AG04450 (cell line): ENCODE data around the gene HOXA5. TPM values are rescaled to one million over a fixed set of nuclear protein-coding genes. Genes with fewer than 3 reads are reported as not detected.

Experiments used
- CTCF ChIA-PET: fragments of 300-600, 350-600 bp; formaldehyde crosslinking; extraction: SDS; loops from one replicate; lab custom pipeline; 2022; ENCODE audit warnings: antibody characterized with exemption, inconsistent platforms; lab: Charles Lee
- POLR2A ChIA-PET: fragments of 350-600 bp; formaldehyde crosslinking; extraction: SDS; loops from one replicate; lab custom pipeline; 2021; ENCODE audit warnings: antibody characterized with exemption, inconsistent platforms; lab: Yijun Ruan, JAX
- DNase-seq: peaks from one replicate; pipeline ENCODE4 v3.0.0-alpha.2; 2011; ENCODE audit warnings: low read depth, low spot score
- H3K27ac ChIP-seq: one replicate; pipeline ENCODE4 v1.5.1; 2012; ENCODE audit warnings: low read depth, low read length, control low read depth
- H3K27me3 ChIP-seq: one replicate; pipeline ENCODE4 v1.6.0; 2012; ENCODE audit warnings: low read length; ENCODE audit not compliant: control insufficient read depth, insufficient read depth
- H3K4me3 ChIP-seq: 2 replicates; pipeline ENCODE4 v1.5.1; 2011; ENCODE audit warnings: mild to moderate bottlenecking, low read depth, low read length, control low read depth
- H3K9me3 ChIP-seq: 2 replicates; pipeline ENCODE4 v1.5.1; 2012; ENCODE audit warnings: low read length; ENCODE audit not compliant: control insufficient read depth, insufficient read depth
- polyA plus RNA-seq: library from polyadenylated mRNA; depleted of rRNA; stranded (reverse); fragments of >200 nt; gene quantifications from 2 replicates; pipeline ENCODE4 v1.2.3, GENCODE V29; 2011
- TF ChIP-seq, protein P1 (sequence below): IDR thresholded peaks from 2 replicates; pipeline ENCODE4 v1.5.1; 2011; ENCODE audit warnings: low read depth, low read length, control low read depth, inconsistent platforms

Gene HOXA5
- polyA plus RNA-seq, 1 experiment: 51.0 TPM

DNA sequence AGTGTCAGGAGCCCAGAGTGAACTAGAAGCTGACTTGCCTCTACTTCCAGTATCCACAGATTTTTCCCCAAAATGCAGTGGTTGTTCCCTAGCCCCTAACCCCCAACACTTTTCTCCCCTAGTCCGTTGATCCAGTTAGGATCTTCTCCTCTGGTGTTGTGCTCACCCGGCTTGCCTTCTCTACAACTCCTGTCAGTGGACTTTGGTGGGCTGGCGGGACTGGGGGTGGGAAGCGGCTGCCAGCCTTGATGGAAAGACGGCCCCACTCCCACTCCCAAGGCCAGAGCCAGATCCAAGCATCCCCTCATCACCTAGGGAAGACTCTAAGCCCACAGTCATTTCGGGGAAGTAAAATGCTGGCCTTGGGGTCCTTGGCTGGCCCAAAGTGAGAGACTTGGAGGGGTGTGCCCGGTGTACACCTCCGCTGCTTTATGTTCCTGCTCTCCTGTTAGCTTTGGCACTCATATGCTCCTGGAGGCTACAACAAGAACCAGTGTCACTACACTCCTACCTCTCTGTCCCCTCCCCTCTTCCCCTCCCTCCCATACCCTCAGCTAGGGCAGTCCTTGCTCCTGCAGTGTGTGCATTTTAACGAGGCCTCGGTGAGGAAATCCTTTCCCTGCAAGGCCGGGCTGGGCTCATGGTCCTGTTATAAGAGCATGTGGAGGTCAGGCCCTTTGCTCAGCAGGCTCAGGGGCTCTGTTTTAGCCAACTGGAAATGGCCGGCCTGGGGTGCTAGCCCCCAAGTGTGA lies 31.6 kb upstream of the HOXA5 start:
- Histone ChIP-seq H3K4me3 (no peak overlapping the region), H3K9me3 (peaks cover 11% of the 10 kb centered on the region; the same call in 1 of the 2 replicates), H3K27me3 (peaks cover 89% of the 10 kb centered on the region), H3K27ac (no peak overlapping the region)
- CTCF ChIA-PET: interaction anchor here (4.2 kb wide), 1 partner anchor 1282 kb away, joined by 17 read pairs; no protein-coding TSS in a partner anchor
- DNase-seq: no peak
- POLR2A ChIA-PET: no interaction called here
- TF ChIP-seq, protein P1, sequence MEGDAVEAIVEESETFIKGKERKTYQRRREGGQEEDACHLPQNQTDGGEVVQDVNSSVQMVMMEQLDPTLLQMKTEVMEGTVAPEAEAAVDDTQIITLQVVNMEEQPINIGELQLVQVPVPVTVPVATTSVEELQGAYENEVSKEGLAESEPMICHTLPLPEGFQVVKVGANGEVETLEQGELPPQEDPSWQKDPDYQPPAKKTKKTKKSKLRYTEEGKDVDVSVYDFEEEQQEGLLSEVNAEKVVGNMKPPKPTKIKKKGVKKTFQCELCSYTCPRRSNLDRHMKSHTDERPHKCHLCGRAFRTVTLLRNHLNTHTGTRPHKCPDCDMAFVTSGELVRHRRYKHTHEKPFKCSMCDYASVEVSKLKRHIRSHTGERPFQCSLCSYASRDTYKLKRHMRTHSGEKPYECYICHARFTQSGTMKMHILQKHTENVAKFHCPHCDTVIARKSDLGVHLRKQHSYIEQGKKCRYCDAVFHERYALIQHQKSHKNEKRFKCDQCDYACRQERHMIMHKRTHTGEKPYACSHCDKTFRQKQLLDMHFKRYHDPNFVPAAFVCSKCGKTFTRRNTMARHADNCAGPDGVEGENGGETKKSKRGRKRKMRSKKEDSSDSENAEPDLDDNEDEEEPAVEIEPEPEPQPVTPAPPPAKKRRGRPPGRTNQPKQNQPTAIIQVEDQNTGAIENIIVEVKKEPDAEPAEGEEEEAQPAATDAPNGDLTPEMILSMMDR: no peak

DNA sequence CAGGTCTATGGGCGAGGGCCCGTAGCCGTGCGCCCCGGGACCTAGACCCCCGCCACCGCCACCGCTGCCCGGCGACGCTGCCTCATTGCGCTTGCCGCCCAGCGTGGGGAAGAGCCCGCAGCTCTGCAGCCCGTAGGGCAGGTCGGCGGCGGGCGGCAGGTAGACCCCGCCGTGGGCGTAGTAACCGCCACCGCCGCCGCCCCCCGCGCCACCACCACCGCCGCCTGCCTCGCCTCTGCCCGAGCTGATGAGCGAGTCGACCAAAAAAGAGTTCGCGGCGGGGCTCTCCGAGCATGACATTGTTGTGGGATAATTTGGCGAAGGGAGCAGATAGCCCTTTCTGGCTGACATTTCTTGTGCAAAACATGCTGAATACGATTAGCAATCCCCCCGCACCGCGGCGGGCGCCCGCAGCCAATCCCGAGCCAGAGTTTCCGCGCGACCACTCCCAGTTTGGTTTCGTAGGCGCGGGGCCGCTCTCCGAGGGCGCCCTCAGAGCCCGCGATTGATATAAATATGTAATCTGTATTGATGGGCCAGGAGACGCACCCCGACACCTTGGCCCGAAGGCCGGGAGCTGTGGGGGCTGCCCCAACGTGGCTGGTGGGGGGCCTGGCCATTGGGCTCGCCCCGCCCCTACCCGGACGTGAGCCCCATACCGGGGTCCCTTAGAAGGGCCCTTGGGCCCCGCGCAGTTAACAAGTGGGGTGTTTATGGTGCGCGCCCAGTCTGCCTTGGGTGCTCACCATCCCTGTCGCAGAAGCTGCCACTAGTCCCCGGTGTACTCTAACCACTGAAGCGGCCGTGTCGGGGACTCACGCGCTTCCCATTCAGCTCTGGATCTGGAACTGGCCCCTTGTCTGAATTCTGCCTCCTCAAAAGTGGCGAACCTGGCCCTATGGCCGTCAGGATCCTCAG lies 30.7 kb upstream of the HOXA5 start, which contains the start of gene HOXA10:
HOXA10 (minus strand) TSS at position 365 of the 918 bp plus-strand sequence; CDS start at position 351, 14 bp downstream.
- Histone ChIP-seq H3K27me3 (peaks cover 88% of the 10 kb centered on the region), H3K27ac (no peak within 1 kb of the TSS), H3K4me3 (peak within 1 kb of the TSS; percentile 25), H3K9me3 (peaks cover 11% of the 10 kb centered on the region; the same call in 1 of the 2 replicates)
- TF ChIP-seq, protein P1: no peak
- CTCF ChIA-PET: interaction anchor here (0.6 to 4.2 kb wide), 3 partner anchors 13 to 1281 kb away, joined by 3 to 17 read pairs (median 3); no protein-coding TSS in a partner anchor
- DNase-seq: no peak
- POLR2A ChIA-PET: no interaction called here

DNA sequence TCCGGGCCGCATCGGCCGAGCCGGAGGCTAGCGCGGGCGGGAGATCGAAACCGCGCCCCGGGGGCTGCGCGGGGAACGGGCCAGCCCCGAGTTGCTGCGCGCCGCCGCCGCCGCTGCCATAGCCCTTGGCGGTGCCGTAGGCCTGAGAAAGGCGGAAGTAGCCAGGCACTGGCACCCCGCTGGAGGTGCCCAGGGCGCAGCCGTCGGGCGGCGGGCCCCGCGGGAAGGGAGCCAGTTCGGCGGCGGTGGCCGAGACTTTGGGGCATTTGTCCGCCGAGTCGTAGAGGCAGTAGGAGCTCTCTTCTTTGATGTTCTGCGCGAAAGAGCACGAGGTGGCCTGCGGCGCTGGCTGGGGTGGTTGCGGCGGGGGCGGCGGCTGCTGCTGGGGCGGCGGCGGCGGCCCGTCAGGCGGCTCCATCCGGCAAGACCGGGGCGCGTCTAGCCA lies 30.1 kb upstream of the HOXA5 start:
- TF ChIP-seq, protein P1: no peak
- no peak for DNase-seq
- peaks cover 16% of the 10 kb centered on the region; the same call in 1 of the 2 replicates for H3K9me3 ChIP-seq
- H3K27ac ChIP-seq: no peak overlapping the region
- H3K4me3 ChIP-seq: peak overlapping the region; percentile 25; the same call in 1 of the 2 replicates
- POLR2A ChIA-PET: no interaction called here
- CTCF ChIA-PET: interaction anchor here (1.0 to 1.3 kb wide), 2 partner anchors 11 to 1280 kb away, joined by 3 to 5 read pairs; no protein-coding TSS in a partner anchor
- peaks cover 89% of the 10 kb centered on the region for H3K27me3 ChIP-seq

- H3K27me3 ChIP-seq: peaks cover 91% of the 10 kb centered on the region
- ChIA-PET CTCF (interaction anchor here (0.6 to 1.3 kb wide), 3 partner anchors 10 to 1280 kb away, joined by 3 to 5 read pairs (median 3); no protein-coding TSS in a partner anchor), POLR2A (no interaction called here)
- DNase-seq: no peak
- H3K9me3 ChIP-seq: peaks cover 20% of the 10 kb centered on the region; the same call in 1 of the 2 replicates
- TF ChIP-seq, protein P1: no peak
- peak overlapping the region; percentile 25 for H3K4me3 ChIP-seq
- no peak overlapping the region for H3K27ac ChIP-seq
Observed at GRCh38 chr7:27172823-27173510, 29.5 kb upstream of the HOXA5 start.
